Naive thymus-derived CD8-positive, alpha-beta T cell (primary cell): ENCODE measurements around the gene NTM. TPM values are rescaled to one million over a fixed set of nuclear protein-coding genes. Genes with fewer than 3 reads are reported as not detected.
A peak's percentile ranks its signal among the peaks of the same experiment; 100 is the strongest.

ENCODE experiments used
- ATAC-seq, 2 donors: fragments of 150-1000 bp; cut with Tn5 transposase in 1 of 2; sonication (Bioruptor Pico), chemical (Tn5 transposase) in 1 of 2; 1 replicate in 1 of 2; 2 replicates in 1 of 2; pipeline ENCODE4 v1.10.0; 2021; ENCODE audit warnings: mild to moderate bottlenecking in 2 of 2, moderate library complexity in 2 of 2
- POLR2A ChIA-PET: fragments of 350-600 bp; sonication (Branson Sonifier 250); formaldehyde crosslinking; loops from one replicate; lab custom pipeline; 2021; ENCODE audit warnings: antibody characterized with exemption; lab: Charles Lee
- DNase-seq, 10 donors: peaks; one replicate each; pipeline versions ENCODE4 v3.0.0 to v3.0.0-alpha.2; 2020 to 2022
- H3K27ac Mint-ChIP-seq, 10 donors: one replicate each; pipeline ENCODE4 v1.8.0; 2020 to 2022; ENCODE audit warnings: mild to moderate bottlenecking in 10 of 10, mixed read lengths in 10 of 10, moderate library complexity in 4 of 10, inconsistent platforms in 1 of 10
- H3K27me3 Mint-ChIP-seq, 5 donors: one replicate each; pipeline ENCODE4 v1.8.0; 2021 to 2022; ENCODE audit warnings: mixed read lengths in 5 of 5
- H3K36me3 Mint-ChIP-seq, 3 donors: one replicate each; pipeline ENCODE4 v1.8.0; 2020 to 2022; ENCODE audit warnings: mixed read lengths in 3 of 3, mild to moderate bottlenecking in 2 of 3, inconsistent platforms in 1 of 3
- H3K4me1 Mint-ChIP-seq, 4 donors: one replicate each; pipeline ENCODE4 v1.8.0; 2021 to 2022; ENCODE audit warnings: mixed read lengths in 4 of 4
- H3K4me3 Mint-ChIP-seq, 10 donors: one replicate each; pipeline ENCODE4 v1.8.0; 2020 to 2022; ENCODE audit warnings: mild to moderate bottlenecking in 10 of 10, mixed read lengths in 10 of 10, moderate library complexity in 6 of 10, inconsistent platforms in 1 of 10
- H3K9me3 Mint-ChIP-seq, 9 donors: one replicate each; pipeline ENCODE4 v1.8.0; 2020 to 2022; ENCODE audit warnings: mixed read lengths in 9 of 9, mild to moderate bottlenecking in 3 of 9, inconsistent platforms in 1 of 9, moderate library complexity in 1 of 9
- polyA plus RNA-seq, 3 donors: library from polyadenylated mRNA; unstranded; fragments of 300-500 nt; fragmentation: Illumina TruSeq; gene quantifications; one replicate each; pipeline ENCODE4 v1.2.3, GENCODE V29; 2021
- total RNA-seq, 8 experiments: library from RNA in 2 of 8; stranded (reverse) in 2 of 8; gene quantifications; one replicate each; pipeline ENCODE4 v1.2.3 and lab custom pipeline; 2021 to 2026

NTM gene
- total and polyA plus RNA-seq, 5 experiments from 2014 or later: not detected

- DNase-seq (no peak), ATAC-seq (no peak)
- peaks cover 0 to 11% (median 0%) of the 10 kb centered on the region in 9 donors for H3K9me3 Mint-ChIP-seq
- H3K4me1 Mint-ChIP-seq: peaks cover 0 to 8% (median 5%) of the 10 kb centered on the region in 4 donors
- peaks cover 0 to 2% (median 0%) of the 10 kb centered on the region in 3 donors for H3K36me3 Mint-ChIP-seq
- POLR2A ChIA-PET: no interaction called here
- peak overlapping the region in 1 of 10 donors; percentile 36 for H3K27ac Mint-ChIP-seq
- H3K27me3 Mint-ChIP-seq: peaks cover 13 to 61% (median 32%) of the 10 kb centered on the region in 5 donors
- no peak overlapping the region for H3K4me3 Mint-ChIP-seq
These were observed 321.0 kb downstream of the NTM start for GRCh38 chr11:131691181-131692041.

- H3K27me3 Mint-ChIP-seq: peaks cover 13 to 65% (median 32%) of the 10 kb centered on the region in 5 donors
- ATAC-seq: no peak
- H3K4me3 Mint-ChIP-seq: no peak overlapping the region
- no peak for DNase-seq
- POLR2A ChIA-PET: no interaction called here
- H3K4me1 Mint-ChIP-seq: peaks cover 0 to 8% (median 5%) of the 10 kb centered on the region in 4 donors
- peaks cover 0 to 11% (median 0%) of the 10 kb centered on the region in 9 donors for H3K9me3 Mint-ChIP-seq
- H3K27ac Mint-ChIP-seq: no peak overlapping the region
- peaks cover 0 to 2% (median 0%) of the 10 kb centered on the region in 3 donors for H3K36me3 Mint-ChIP-seq
These were observed 321.7 kb downstream of the NTM start for GRCh38 chr11:131692151-131692550.

- DNase-seq (no peak), ATAC-seq (no peak)
- Mint-ChIP-seq H3K4me1 (peaks cover 0 to 8% (median 5%) of the 10 kb centered on the region in 4 donors), H3K9me3 (peaks cover 0 to 11% (median 0%) of the 10 kb centered on the region in 9 donors), H3K4me3 (no peak overlapping the region), H3K36me3 (peaks cover 0 to 2% (median 0%) of the 10 kb centered on the region in 3 donors), H3K27ac (no peak overlapping the region), H3K27me3 (peaks cover 13 to 73% (median 39%) of the 10 kb centered on the region in 5 donors)
- POLR2A ChIA-PET: interaction anchor here (0.6 kb wide), 1 partner anchor 130 kb away, joined by 3 read pairs; no protein-coding TSS in a partner anchor
These were observed 322.5 kb downstream of the NTM start for GRCh38 chr11:131692961-131693360.

GRCh38 chr11:131693756-131694155 is 323.3 kb downstream of the NTM start:
- peaks cover 0 to 2% (median 0%) of the 10 kb centered on the region in 3 donors for H3K36me3 Mint-ChIP-seq
- H3K9me3 Mint-ChIP-seq: peaks cover 0 to 11% (median 0%) of the 10 kb centered on the region in 9 donors
- H3K27me3 Mint-ChIP-seq: peaks cover 14 to 76% (median 40%) of the 10 kb centered on the region in 5 donors
- no peak overlapping the region for H3K4me3 Mint-ChIP-seq
- DNase-seq (no peak), ATAC-seq (no peak)
- no peak overlapping the region for H3K27ac Mint-ChIP-seq
- H3K4me1 Mint-ChIP-seq: peaks cover 0 to 8% (median 4%) of the 10 kb centered on the region in 4 donors
- POLR2A ChIA-PET: interaction anchor here (0.6 kb wide), 1 partner anchor 131 kb away, joined by 3 read pairs; no protein-coding TSS in a partner anchor

GRCh38 chr11:131694526-131695424 is 324.4 kb downstream of the NTM start:
- peak in 8 of 10 donors; percentile 6 to 49 (median 26) for DNase-seq
- Mint-ChIP-seq H3K36me3 (peaks cover 0 to 2% (median 0%) of the 10 kb centered on the region in 3 donors), H3K27ac (no peak overlapping the region), H3K9me3 (peaks cover 0 to 9% (median 0%) of the 10 kb centered on the region in 9 donors), H3K27me3 (peaks cover 15 to 81% (median 41%) of the 10 kb centered on the region in 5 donors), H3K4me3 (no peak overlapping the region), H3K4me1 (peaks cover 0 to 8% (median 4%) of the 10 kb centered on the region in 4 donors)
- ATAC-seq: peak in 1 of 2 donors; percentile 33
- POLR2A ChIA-PET: no interaction called here

- no peak for ATAC-seq
- POLR2A ChIA-PET: no interaction called here
- peaks cover 13 to 80% (median 33%) of the 10 kb centered on the region in 5 donors for H3K27me3 Mint-ChIP-seq
- no peak for DNase-seq
- peaks cover 0 to 8% (median 4%) of the 10 kb centered on the region in 4 donors for H3K4me1 Mint-ChIP-seq
- H3K36me3 Mint-ChIP-seq: peaks cover 0 to 2% (median 0%) of the 10 kb centered on the region in 3 donors
- H3K27ac Mint-ChIP-seq: no peak overlapping the region
- no peak overlapping the region for H3K4me3 Mint-ChIP-seq
- H3K9me3 Mint-ChIP-seq: peaks cover 0 to 4% (median 0%) of the 10 kb centered on the region in 9 donors
These were observed 325.5 kb downstream of the NTM start for GRCh38 chr11:131695889-131696429.

GRCh38 chr11:131696690-131697089 is 326.3 kb downstream of the NTM start:
- Mint-ChIP-seq H3K4me3 (no peak overlapping the region), H3K27ac (no peak overlapping the region), H3K27me3 (peaks cover 13 to 80% (median 33%) of the 10 kb centered on the region in 5 donors), H3K9me3 (peaks cover 0 to 4% (median 0%) of the 10 kb centered on the region in 9 donors), H3K4me1 (peaks cover 0 to 8% (median 4%) of the 10 kb centered on the region in 4 donors), H3K36me3 (peaks cover 0 to 2% (median 0%) of the 10 kb centered on the region in 3 donors)
- POLR2A ChIA-PET: no interaction called here
- no peak for ATAC-seq
- DNase-seq: no peak

- H3K36me3 Mint-ChIP-seq: peaks cover 0 to 9% (median 0%) of the 10 kb centered on the region in 3 donors
- peaks cover 7 to 30% (median 17%) of the 10 kb centered on the region in 9 donors for H3K9me3 Mint-ChIP-seq
- ATAC-seq: no peak
- H3K4me3 Mint-ChIP-seq: no peak overlapping the region
- no peak for DNase-seq
- peaks cover 0 to 2% (median 0%) of the 10 kb centered on the region in 4 donors for H3K4me1 Mint-ChIP-seq
- no peak overlapping the region for H3K27ac Mint-ChIP-seq
- peaks cover 0 to 22% (median 10%) of the 10 kb centered on the region in 5 donors for H3K27me3 Mint-ChIP-seq
- POLR2A ChIA-PET: no interaction called here
These were observed 332.9 kb downstream of the NTM start for GRCh38 chr11:131703311-131703710.

GRCh38 chr11:131704682-131705081 is 334.3 kb downstream of the NTM start:
- POLR2A ChIA-PET: no interaction called here
- H3K36me3 Mint-ChIP-seq: peaks cover 0 to 12% (median 0%) of the 10 kb centered on the region in 3 donors
- H3K4me3 Mint-ChIP-seq: no peak overlapping the region
- peaks cover 0 to 2% (median 0%) of the 10 kb centered on the region in 4 donors for H3K4me1 Mint-ChIP-seq
- peaks cover 0 to 22% (median 7%) of the 10 kb centered on the region in 5 donors for H3K27me3 Mint-ChIP-seq
- no peak overlapping the region for H3K27ac Mint-ChIP-seq
- DNase-seq (no peak), ATAC-seq (no peak)
- H3K9me3 Mint-ChIP-seq: peaks cover 7 to 43% (median 19%) of the 10 kb centered on the region in 9 donors

GRCh38 chr11:131710511-131710910 is 340.1 kb downstream of the NTM start:
- Mint-ChIP-seq H3K27me3 (peaks cover 0 to 12% (median 0%) of the 10 kb centered on the region in 5 donors), H3K9me3 (peaks cover 3 to 26% (median 13%) of the 10 kb centered on the region in 9 donors), H3K27ac (no peak overlapping the region), H3K4me3 (no peak overlapping the region), H3K36me3 (peaks cover 0 to 5% (median 0%) of the 10 kb centered on the region in 3 donors), H3K4me1 (no peaks in the 10 kb centered on the region)
- POLR2A ChIA-PET: no interaction called here
- DNase-seq: no peak
- no peak for ATAC-seq

- ATAC-seq: no peak
- POLR2A ChIA-PET: no interaction called here
- H3K36me3 Mint-ChIP-seq: peaks cover 0 to 5% (median 0%) of the 10 kb centered on the region in 3 donors
- no peak overlapping the region for H3K4me3 Mint-ChIP-seq
- no peaks in the 10 kb centered on the region for H3K4me1 Mint-ChIP-seq
- no peak overlapping the region for H3K27ac Mint-ChIP-seq
- peaks cover 0 to 25% (median 12%) of the 10 kb centered on the region in 9 donors for H3K9me3 Mint-ChIP-seq
- H3K27me3 Mint-ChIP-seq: peaks cover 0 to 12% (median 0%) of the 10 kb centered on the region in 5 donors
- no peak for DNase-seq
These were observed 342.5 kb downstream of the NTM start for GRCh38 chr11:131712897-131713296.
